Fibroblast of pulmonary artery (primary cell): Measurements from ENCODE around the gene AGPAT3.

ENCODE experiments used
- DNase-seq: peaks from one replicate; pipeline ENCODE4 v3.0.0-alpha.2; 2010; ENCODE audit warnings: low read depth
- H3K4me3 ChIP-seq: replicated peaks from 2 replicates; pipeline ENCODE4 v1.5.1; 2011; ENCODE audit warnings: low read depth, mild to moderate bottlenecking, control low read depth, low read length, moderate library complexity
- TF ChIP-seq, protein P1 (sequence below): IDR thresholded peaks from 2 replicates; pipeline ENCODE4 v1.5.1; 2011; ENCODE audit warnings: mild to moderate bottlenecking, control low read depth, low read length, inconsistent platforms; ENCODE audit errors: missing control alignments

AGPAT3 gene

DNA sequence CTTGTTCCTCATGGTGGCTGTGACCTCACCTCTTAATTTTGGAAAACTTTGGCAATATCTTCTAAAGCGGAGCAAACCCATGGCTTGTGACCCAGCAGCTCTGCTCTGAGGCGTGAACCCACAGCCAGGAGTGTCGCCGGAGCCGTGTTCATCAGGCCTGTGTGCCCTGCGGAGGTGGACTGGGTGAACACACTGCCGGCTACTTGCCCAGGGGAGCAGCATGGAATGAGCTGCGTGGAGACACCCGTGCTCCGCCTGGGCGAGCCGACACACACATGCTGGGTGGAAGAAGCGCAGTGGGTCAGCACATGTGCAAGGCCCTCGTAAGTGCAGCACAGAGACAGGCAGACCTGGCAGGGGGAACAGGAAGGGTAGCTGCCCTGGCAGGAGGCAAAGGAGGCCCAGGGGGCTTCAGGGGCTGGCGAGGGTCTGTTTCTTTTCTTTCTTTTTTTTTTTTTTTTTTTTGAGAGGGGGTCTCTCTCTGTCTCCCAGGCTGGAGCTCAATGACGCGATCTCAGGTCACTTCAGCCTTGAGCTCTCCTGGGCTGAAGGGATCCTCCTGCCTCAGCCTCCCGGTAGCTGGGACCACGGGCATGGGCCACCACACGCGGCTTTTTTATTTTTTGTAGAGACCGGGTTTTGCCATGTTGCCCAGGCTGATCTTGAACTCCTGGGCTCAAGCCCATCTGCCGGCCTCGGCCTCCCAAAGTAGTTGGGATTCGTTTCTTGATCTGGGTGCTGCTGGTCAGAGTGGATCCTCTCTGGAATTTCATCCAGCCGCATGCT is 41.8 kb downstream of the AGPAT3 start:
- H3K4me3 ChIP-seq: no peak overlapping the region
- no peak for DNase-seq
- TF ChIP-seq, protein P1, sequence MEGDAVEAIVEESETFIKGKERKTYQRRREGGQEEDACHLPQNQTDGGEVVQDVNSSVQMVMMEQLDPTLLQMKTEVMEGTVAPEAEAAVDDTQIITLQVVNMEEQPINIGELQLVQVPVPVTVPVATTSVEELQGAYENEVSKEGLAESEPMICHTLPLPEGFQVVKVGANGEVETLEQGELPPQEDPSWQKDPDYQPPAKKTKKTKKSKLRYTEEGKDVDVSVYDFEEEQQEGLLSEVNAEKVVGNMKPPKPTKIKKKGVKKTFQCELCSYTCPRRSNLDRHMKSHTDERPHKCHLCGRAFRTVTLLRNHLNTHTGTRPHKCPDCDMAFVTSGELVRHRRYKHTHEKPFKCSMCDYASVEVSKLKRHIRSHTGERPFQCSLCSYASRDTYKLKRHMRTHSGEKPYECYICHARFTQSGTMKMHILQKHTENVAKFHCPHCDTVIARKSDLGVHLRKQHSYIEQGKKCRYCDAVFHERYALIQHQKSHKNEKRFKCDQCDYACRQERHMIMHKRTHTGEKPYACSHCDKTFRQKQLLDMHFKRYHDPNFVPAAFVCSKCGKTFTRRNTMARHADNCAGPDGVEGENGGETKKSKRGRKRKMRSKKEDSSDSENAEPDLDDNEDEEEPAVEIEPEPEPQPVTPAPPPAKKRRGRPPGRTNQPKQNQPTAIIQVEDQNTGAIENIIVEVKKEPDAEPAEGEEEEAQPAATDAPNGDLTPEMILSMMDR: no peak

DNA sequence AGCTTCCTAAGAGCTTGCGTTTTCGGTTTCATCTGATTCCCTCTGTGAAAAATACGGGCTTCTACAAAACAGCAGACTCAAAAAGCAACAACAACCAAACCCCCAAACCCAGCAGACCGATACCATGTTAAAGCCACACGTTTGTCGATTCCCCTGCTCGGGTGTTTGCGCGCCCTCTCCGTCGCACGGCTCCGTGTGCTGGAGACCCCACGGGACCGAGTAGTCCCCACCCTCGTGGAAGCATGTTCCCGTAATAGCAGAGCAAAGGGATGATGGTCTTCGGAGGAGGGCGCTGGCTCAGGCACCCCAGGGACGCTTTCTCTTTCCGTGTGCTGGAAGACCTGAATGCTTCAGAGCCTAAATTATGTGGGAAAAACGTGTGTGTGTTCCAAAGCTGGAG is 42.7 kb downstream of the AGPAT3 start:
- TF ChIP-seq, protein P1: no peak
- no peak overlapping the region for H3K4me3 ChIP-seq
- no peak for DNase-seq

DNA sequence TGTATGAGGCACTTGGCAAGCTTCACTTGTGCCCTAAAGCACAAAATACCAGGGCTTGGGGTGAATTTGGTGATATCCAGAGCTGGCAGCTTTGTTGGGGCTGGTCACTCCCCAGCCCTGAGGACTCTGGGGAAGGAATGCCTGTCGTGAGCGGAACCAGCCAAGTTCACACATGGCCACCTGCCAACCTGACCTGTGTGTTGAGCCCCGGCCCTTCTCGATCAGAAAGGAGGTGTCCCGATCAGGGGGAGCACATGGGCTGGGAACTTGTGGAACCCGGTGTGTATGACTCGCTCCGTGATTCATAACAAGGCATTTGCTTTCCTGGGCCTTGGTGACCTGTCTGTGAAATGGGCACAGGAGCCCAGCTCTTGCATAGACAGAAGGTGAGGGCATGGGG is 43.1 kb downstream of the AGPAT3 start:
- no peak for DNase-seq
- TF ChIP-seq, protein P1: no peak

DNA sequence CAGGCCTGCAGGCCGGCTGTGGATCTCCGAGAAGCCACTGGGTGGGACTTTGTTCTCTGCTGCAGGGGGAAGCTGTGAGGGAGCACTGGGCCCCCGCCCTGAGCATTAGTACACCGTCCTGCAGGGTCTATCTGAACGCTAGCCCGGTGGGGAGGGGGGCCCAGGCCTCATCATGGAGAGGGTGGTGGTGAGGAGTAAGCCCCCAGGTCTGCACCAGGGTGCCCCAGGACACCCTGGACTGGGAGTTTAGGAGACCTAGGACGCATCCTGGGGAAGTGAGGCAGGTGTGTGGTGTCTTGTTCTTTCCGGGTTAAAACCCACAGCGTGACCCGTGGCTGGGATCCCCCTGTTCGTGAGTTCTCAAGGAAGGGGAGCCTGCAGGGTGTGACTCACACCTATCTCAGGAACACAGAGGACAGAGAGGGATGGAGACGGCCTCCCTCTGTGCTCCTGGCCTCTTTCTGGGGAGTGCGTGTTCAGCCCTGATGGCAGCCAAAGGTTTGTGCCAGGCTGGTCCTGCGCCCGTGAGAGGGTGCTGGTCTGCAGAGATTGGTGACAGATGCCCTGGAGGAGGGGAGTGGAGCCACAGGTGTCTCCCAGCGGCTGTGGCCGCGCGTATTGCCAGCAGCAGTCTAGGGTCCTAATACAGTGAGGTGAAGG is 44.8 kb downstream of the AGPAT3 start:
- DNase-seq: no peak
- TF ChIP-seq, protein P1: no peak
- no peak overlapping the region for H3K4me3 ChIP-seq

More for the DNA sequence above, 43.1 kb downstream of the AGPAT3 start:
- H3K4me3 ChIP-seq: no peak overlapping the region

DNA sequence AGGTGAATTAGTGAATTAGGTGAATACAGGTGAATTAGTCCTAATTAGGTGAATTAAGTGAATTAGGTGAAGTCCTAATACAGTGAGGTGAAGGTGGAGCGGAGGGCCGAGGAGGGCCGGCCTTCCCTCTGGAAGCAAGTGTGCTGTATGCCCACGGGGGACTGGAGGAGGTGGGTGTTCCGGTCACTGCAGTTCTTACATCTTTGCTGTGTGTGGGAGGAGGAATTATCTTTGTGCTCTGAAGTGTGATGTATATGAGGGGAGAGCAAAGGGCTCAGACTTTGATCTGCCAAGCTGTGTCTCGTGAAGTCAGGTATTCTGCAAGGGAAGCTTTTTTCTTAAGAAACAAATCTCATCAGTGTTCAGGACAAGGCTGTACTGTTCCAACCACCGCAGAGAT is 45.4 kb downstream of the AGPAT3 start:
- TF ChIP-seq, protein P1: no peak
- DNase-seq: no peak
- no peak overlapping the region for H3K4me3 ChIP-seq

DNA sequence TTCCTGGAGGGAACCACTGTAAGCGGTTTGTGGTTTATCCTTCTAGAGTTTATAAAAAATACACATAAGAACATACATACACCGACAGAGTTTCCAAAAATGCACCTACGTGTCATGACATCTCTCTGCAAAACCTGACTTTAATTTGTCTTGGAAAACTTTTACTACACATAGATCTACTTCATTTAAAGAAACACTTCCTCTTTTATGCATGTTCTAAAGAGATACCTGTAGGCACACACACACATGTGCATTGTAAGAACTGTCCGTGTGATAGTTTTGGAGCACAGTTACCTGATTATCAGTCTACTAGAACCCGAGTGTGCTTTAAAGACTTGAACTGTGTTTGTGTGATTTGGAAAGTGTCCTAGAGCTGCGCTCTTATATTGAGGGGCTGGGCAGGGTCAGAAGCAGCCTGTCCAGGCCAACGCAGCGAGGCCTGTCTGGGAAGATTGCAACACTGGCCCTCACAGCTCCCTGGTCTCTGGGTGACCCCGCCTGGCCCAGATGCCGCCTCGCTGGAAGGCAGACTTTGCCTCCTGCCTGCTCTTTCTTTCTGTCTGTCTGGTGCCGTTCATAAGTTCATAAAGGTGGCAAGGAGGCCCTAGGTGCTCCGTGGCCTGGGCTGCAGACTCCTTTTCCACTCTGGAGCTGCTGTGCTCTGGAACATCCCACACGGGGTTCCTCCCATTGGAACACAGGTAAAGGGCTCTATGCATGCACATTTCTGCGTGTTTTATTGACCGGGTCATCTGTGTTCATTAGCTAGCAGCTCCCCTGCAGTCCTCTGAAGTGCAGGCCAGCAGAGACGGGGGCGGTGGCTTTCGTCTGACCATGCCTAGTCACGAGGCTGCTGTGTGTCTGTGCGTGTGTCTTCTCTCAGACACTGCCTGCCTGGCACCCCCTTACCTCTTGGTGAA is 46.3 kb downstream of the AGPAT3 start:
- TF ChIP-seq, protein P1: no peak
- DNase-seq: no peak
- no peak overlapping the region for H3K4me3 ChIP-seq
